ENCODE measurements around the gene MYO18A. TPM values are rescaled to one million over a fixed set of nuclear protein-coding genes. Genes with fewer than 3 reads are reported as not detected.

MYO18A gene
- total RNA-seq, 1 experiment from 2014 or later = 89.9 TPM

- H3K4me1 Mint-ChIP-seq (ENCODE audit: low read depth, unreplicated experiment) = no peaks in the 10 kb centered on the region
- no peak for DNase-seq
- no peaks in the 10 kb centered on the region for H3K36me3 Mint-ChIP-seq (ENCODE audit: insufficient read depth, unreplicated experiment)
- BruUV-seq (replicated peaks) = no TSS peak
- H3K4me3 Mint-ChIP-seq (ENCODE audit: low read depth, unreplicated experiment) = no peak overlapping the region
- no peak overlapping the region for H3K27ac Mint-ChIP-seq (ENCODE audit: unreplicated experiment)
- no peak for TF ChIP-seq CTCF (IDR thresholded peaks at IDR 0.05; ENCODE audit: unreplicated experiment)
- H3K27me3 Mint-ChIP-seq (ENCODE audit: unreplicated experiment) = peaks cover 96% of the 10 kb centered on the region
- intact Hi-C loops (cut with micrococcal nuclease; ENCODE audit: unreplicated experiment) = no loop called here
- CTCF ChIA-PET = no interaction called here
- H3K9me3 Mint-ChIP-seq (ENCODE audit: low read depth, unreplicated experiment) = no peaks in the 10 kb centered on the region
These were observed 159.0 kb downstream of the MYO18A start for GRCh38 chr17:29021226-29021625.

Other genes starting within 250 kb of the MYO18A start
- 54.0 and 57.6 TPM in 2 replicates for gene PHF12, start 228.9 kb downstream of the MYO18A start, total RNA-seq (2022)
- gene SEZ6, start 174.4 kb downstream of the MYO18A start, total RNA-seq (2022) = not detected in 2 replicates
- 3.3 and 3.7 TPM in 2 replicates for gene PIPOX, start 137.3 kb downstream of the MYO18A start, total RNA-seq (2022)
- gene CRYBA1, start 66.5 kb upstream of the MYO18A start, total RNA-seq (2022) = not detected in 2 replicates
- gene NUFIP2, start 113.8 kb upstream of the MYO18A start, total RNA-seq (2022) = 89.3 and 92.9 TPM in 2 replicates
- gene TAOK1, start 210.0 kb upstream of the MYO18A start, total RNA-seq (2022) = 72.7 and 78.1 TPM in 2 replicates

Data from Calu3 (cell line).